ENCODE measurements around the gene TGFBR2.

Gene TGFBR2

GRCh38 chr3:30663533-30664241 is 57.3 kb downstream of the TGFBR2 start:
- no peak for TF ChIP-seq CTCF (conservative IDR thresholded peaks at IDR 0.05; ENCODE audit: low read depth, low read length)

GRCh38 chr3:30664459-30664858 is 58.1 kb downstream of the TGFBR2 start:
- DNase-seq (ENCODE audit: low read depth) = no peak
- no peak overlapping the region for H3K4me3 ChIP-seq (ENCODE audit: low read length)
- no peak for TF ChIP-seq CTCF (conservative IDR thresholded peaks at IDR 0.05; ENCODE audit: low read depth, low read length)

More at GRCh38 chr3:30663533-30664241, 57.3 kb downstream of the TGFBR2 start:
- no peak overlapping the region for H3K4me3 ChIP-seq (ENCODE audit: low read length)
- no peak for DNase-seq (ENCODE audit: low read depth)

GRCh38 chr3:30664884-30665283 is 58.5 kb downstream of the TGFBR2 start:
- no peak for DNase-seq (ENCODE audit: low read depth)
- TF ChIP-seq CTCF (conservative IDR thresholded peaks at IDR 0.05; ENCODE audit: low read depth, low read length) = no peak
- H3K4me3 ChIP-seq (ENCODE audit: low read length) = no peak overlapping the region

- DNase-seq (ENCODE audit: low read depth) = no peak
- H3K4me3 ChIP-seq (ENCODE audit: low read length) = no peak overlapping the region
- no peak for TF ChIP-seq CTCF (conservative IDR thresholded peaks at IDR 0.05; ENCODE audit: low read depth, low read length)
Observed at GRCh38 chr3:30665539-30665938, 59.1 kb downstream of the TGFBR2 start.

GRCh38 chr3:30666572-30667279 is 60.3 kb downstream of the TGFBR2 start:
- no peak for DNase-seq (ENCODE audit: low read depth)
- TF ChIP-seq CTCF (conservative IDR thresholded peaks at IDR 0.05; ENCODE audit: low read depth, low read length) = no peak

GRCh38 chr3:30667280-30667651 is 60.9 kb downstream of the TGFBR2 start:
- H3K4me3 ChIP-seq (ENCODE audit: low read length) = no peak overlapping the region
- DNase-seq (ENCODE audit: low read depth) = no peak
- no peak for TF ChIP-seq CTCF (conservative IDR thresholded peaks at IDR 0.05; ENCODE audit: low read depth, low read length)

More at GRCh38 chr3:30666572-30667279, 60.3 kb downstream of the TGFBR2 start:
- H3K4me3 ChIP-seq (ENCODE audit: low read length) = no peak overlapping the region

Data from retinal pigment epithelial cell (primary cell).